Esophagus muscularis mucosa (tissue), 4 donors: ENCODE results near the gene CEBPG. TPM values are rescaled to one million over a fixed set of nuclear protein-coding genes. Genes with fewer than 3 reads are reported as not detected.

Experiments used
- DNase-seq: peaks from one replicate; pipeline ENCODE4 v3.0.0-alpha.2; 2017; ENCODE audit errors: extremely low spot score
- H3K27ac ChIP-seq, 4 donors: fragments of 200-600 bp; sonication (generic); replicated peaks in 1 of 4; 1 replicate in 3 of 4; 2 replicates in 1 of 4; pipeline ENCODE4 v1.5.1; 2016 to 2019; ENCODE audit warnings: mild to moderate bottlenecking in 1 of 4
- H3K27me3 ChIP-seq, 4 donors: fragments of 200-600 bp; sonication (generic); one replicate each; pipeline versions ENCODE4 v1.5.1 to v1.6.0; 2016 to 2019
- H3K36me3 ChIP-seq, 4 donors: fragments of 200-600 bp; sonication (generic); one replicate each; pipeline ENCODE4 v1.5.1; 2016 to 2019
- H3K4me1 ChIP-seq, 4 donors: fragments of 200-600 bp; sonication (generic); one replicate each; pipeline ENCODE4 v1.5.1; 2016 to 2019
- H3K4me3 ChIP-seq, 4 donors: fragments of 200-600 bp; sonication (generic); 1 replicate in 2 of 4; 2 replicates in 2 of 4; pipeline ENCODE4 v1.5.1; 2016 to 2019; ENCODE audit warnings: mild to moderate bottlenecking in 4 of 4, moderate library complexity in 1 of 4
- H3K9me3 ChIP-seq, 4 donors: fragments of 200-600 bp; sonication (generic); 1 replicate in 3 of 4; 2 replicates in 1 of 4; pipeline ENCODE4 v1.5.1; 2016 to 2019
- EP300 ChIP-seq: sonication (generic); formaldehyde crosslinking; IDR thresholded peaks from one replicate; pipeline ENCODE4 v1.6.1; 2017; ENCODE audit warnings: antibody characterized with exemption
- POLR2A ChIP-seq: fragments of 450-650 bp; IDR thresholded peaks from one replicate; pipeline ENCODE4 v1.6.1; 2017; ENCODE audit warnings: antibody characterized with exemption, moderate library complexity, mild to moderate bottlenecking, low read depth
- POLR2AphosphoS5 ChIP-seq, 2 donors: sonication (generic); formaldehyde crosslinking; IDR thresholded peaks; one replicate each; pipeline ENCODE4 v1.6.1; 2017; ENCODE audit warnings: antibody characterized with exemption in 2 of 2
- WGBS: methylation state at CpG from one replicate; pipeline ENCODE4 v1.1.5; 2018; 5-methylcytosine and 5-hydroxymethylcytosine counted together
- intact Hi-C: fragments of 100-400 bp; cut with DNase I; formaldehyde crosslinking; loops from one replicate; pipeline ENCODE4 v1.15.1; 2023
- total RNA-seq, 4 donors: library from RNA; depleted of rRNA; stranded (reverse); fragments of >200 nt; gene quantifications; one replicate each; pipeline versions ENCODE4 v1.1.0 to v1.2.1, GENCODE V29; 2016
- TF ChIP-seq, protein P1 (sequence below), 3 experiments: fragments of 200-600 bp in 2 of 3; fragments of 450-650 bp in 1 of 3; sonication (generic) in 2 of 3; IDR thresholded peaks; one replicate each; pipeline ENCODE4 v1.5.1; 2017 to 2019; ENCODE audit warnings: antibody characterized with exemption in 3 of 3, mild to moderate bottlenecking in 2 of 3, moderate library complexity in 1 of 3

The CEBPG gene
- total RNA-seq, 4 donors from 2014 or later: 23.1 to 30.3 (median 28.5) TPM

GRCh38 chr19:33370783-33371182, 2.7 kb upstream of the CEBPG start:
- H3K9me3 ChIP-seq: no peaks in the 10 kb centered on the region
- WGBS: 78% methylated on average over 4 of the region's 4 CpGs
- H3K4me1 ChIP-seq: peaks cover 11 to 21% (median 17%) of the 10 kb centered on the region in 4 donors
- DNase-seq: no peak
- no peaks in the 10 kb centered on the region for H3K36me3 ChIP-seq
- H3K27ac ChIP-seq: no peak overlapping the region
- no peaks in the 10 kb centered on the region for H3K27me3 ChIP-seq
- no peak overlapping the region for H3K4me3 ChIP-seq
- intact Hi-C loops: loop anchor here (2.0 to 5.0 kb wide), 2 partner anchors 68 to 193 kb away; partner anchors contain the start of gene CEBPA
- no peak for TF ChIP-seq POLR2AphosphoS5 (IDR thresholded peaks at IDR 0.05)
- no peak for TF ChIP-seq EP300
- TF ChIP-seq POLR2A: no peak
- TF ChIP-seq, protein P1, sequence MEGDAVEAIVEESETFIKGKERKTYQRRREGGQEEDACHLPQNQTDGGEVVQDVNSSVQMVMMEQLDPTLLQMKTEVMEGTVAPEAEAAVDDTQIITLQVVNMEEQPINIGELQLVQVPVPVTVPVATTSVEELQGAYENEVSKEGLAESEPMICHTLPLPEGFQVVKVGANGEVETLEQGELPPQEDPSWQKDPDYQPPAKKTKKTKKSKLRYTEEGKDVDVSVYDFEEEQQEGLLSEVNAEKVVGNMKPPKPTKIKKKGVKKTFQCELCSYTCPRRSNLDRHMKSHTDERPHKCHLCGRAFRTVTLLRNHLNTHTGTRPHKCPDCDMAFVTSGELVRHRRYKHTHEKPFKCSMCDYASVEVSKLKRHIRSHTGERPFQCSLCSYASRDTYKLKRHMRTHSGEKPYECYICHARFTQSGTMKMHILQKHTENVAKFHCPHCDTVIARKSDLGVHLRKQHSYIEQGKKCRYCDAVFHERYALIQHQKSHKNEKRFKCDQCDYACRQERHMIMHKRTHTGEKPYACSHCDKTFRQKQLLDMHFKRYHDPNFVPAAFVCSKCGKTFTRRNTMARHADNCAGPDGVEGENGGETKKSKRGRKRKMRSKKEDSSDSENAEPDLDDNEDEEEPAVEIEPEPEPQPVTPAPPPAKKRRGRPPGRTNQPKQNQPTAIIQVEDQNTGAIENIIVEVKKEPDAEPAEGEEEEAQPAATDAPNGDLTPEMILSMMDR (IDR thresholded peaks at IDR 0.05): no peak

DNA sequence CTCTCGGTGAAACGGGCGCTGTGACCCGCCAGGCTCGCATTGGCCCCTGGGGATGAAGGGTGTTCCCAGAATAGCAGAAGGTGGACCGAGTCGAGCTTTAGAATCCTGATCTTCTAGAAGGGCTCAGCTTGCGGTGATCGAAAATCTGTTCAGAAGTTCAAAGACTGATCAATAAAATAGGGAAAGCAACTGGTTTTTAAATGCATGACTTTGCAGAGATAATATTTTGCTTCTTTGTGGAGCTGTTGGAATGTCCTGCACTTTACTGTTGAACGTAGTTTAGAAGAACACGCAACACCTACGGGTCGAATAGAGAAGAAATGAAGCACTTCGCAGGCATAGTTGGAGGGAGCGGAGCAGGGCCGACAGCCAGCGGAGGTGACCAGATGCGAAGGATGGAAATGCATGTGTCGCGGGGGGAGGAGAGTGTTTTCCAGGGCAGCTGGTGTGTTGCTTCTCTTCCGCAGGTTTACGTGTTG, 766 bp downstream of the CEBPG start:
- Histone ChIP-seq H3K27ac (peak overlapping the region; percentile 97 to 99 (median 99)), H3K9me3 (no peaks in the 10 kb centered on the region), H3K4me3 (peak overlapping the region; percentile 88 to 95 (median 88)), H3K36me3 (peaks cover 0 to 6% (median 3%) of the 10 kb centered on the region in 4 donors), H3K27me3 (no peaks in the 10 kb centered on the region), H3K4me1 (peaks cover 25 to 53% (median 47%) of the 10 kb centered on the region in 4 donors)
- no peak for DNase-seq
- intact Hi-C loops: loop anchor here (5.0 kb wide), 1 partner anchor 197 kb away; no protein-coding TSS in a partner anchor
- TF ChIP-seq, protein P1 (IDR thresholded peaks at IDR 0.05): peak in 1 of 3 experiments; percentile 27
- no peak for TF ChIP-seq POLR2A
- TF ChIP-seq POLR2AphosphoS5 (IDR thresholded peaks at IDR 0.05): no peak
- WGBS: 2% methylated on average over 22 of the region's 22 CpGs

- H3K27ac ChIP-seq: peak overlapping the region; percentile 97 to 99 (median 99)
- H3K9me3 ChIP-seq: no peaks in the 10 kb centered on the region
- no peaks in the 10 kb centered on the region for H3K27me3 ChIP-seq
- DNase-seq: no peak
- TF ChIP-seq POLR2AphosphoS5 (IDR thresholded peaks at IDR 0.05) (no peak), POLR2A (no peak), EP300 (no peak)
- TF ChIP-seq, protein P1 (IDR thresholded peaks at IDR 0.05): no peak
- H3K4me3 ChIP-seq: peak overlapping the region; percentile 88 to 95 (median 88)
- H3K36me3 ChIP-seq: peaks cover 0 to 15% (median 8%) of the 10 kb centered on the region in 4 donors
- WGBS: 73% methylated on average over 9 of the region's 9 CpGs
- intact Hi-C loops: no loop called here
- H3K4me1 ChIP-seq: peaks cover 25 to 56% (median 47%) of the 10 kb centered on the region in 4 donors
Measured at GRCh38 chr19:33375156-33375836, 1.8 kb downstream of the CEBPG start.

DNA sequence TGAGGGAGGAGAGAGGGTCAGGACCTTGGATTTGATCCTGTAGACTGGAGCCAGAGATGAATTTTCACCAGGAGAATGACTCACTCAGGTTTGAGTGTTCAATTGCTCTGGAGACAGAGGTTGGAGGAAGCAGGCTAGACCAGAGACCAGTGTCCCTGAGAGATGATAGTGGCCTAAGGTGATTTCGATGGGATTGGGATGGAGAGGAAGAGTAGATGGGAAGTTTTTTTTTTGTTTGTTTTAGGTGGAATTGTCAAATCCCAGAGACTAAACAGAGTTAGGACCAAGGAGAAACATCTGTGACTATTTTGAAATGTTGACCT, 2.3 kb downstream of the CEBPG start:
- no peaks in the 10 kb centered on the region for H3K27me3 ChIP-seq
- DNase-seq: no peak
- H3K36me3 ChIP-seq: peaks cover 0 to 15% (median 9%) of the 10 kb centered on the region in 4 donors
- TF ChIP-seq EP300: no peak
- no peak for TF ChIP-seq POLR2A
- no peak for TF ChIP-seq POLR2AphosphoS5 (IDR thresholded peaks at IDR 0.05)
- TF ChIP-seq, protein P1 (IDR thresholded peaks at IDR 0.05): no peak
- H3K27ac ChIP-seq: peak overlapping the region in 3 of 4 donors; percentile 23 to 99 (median 99)
- WGBS: 83% methylated on average over 1 of the region's 1 CpG
- intact Hi-C loops: no loop called here
- H3K4me1 ChIP-seq: peaks cover 25 to 56% (median 47%) of the 10 kb centered on the region in 4 donors
- no peaks in the 10 kb centered on the region for H3K9me3 ChIP-seq
- H3K4me3 ChIP-seq: no peak overlapping the region
